GM10266 (cell line): ENCODE data around the gene PRSS8.
"Not testable (repeated sequence)": the region's sequence is repeated elsewhere in the genome, so short reads cannot be mapped to it uniquely, and the experiment has no call there.

Experiments used
- DNase-seq: peaks from one replicate; pipeline ENCODE4 v3.0.0; 2012; ENCODE audit errors: extremely low spot score
- CTCF ChIP-seq: IDR thresholded peaks from 2 replicates; pipeline ENCODE4 v1.5.1; 2012; ENCODE audit warnings: mild to moderate bottlenecking, low read depth; ENCODE audit not compliant: control insufficient read depth, insufficient read depth; ENCODE audit errors: missing control alignments

The PRSS8 gene

DNA sequence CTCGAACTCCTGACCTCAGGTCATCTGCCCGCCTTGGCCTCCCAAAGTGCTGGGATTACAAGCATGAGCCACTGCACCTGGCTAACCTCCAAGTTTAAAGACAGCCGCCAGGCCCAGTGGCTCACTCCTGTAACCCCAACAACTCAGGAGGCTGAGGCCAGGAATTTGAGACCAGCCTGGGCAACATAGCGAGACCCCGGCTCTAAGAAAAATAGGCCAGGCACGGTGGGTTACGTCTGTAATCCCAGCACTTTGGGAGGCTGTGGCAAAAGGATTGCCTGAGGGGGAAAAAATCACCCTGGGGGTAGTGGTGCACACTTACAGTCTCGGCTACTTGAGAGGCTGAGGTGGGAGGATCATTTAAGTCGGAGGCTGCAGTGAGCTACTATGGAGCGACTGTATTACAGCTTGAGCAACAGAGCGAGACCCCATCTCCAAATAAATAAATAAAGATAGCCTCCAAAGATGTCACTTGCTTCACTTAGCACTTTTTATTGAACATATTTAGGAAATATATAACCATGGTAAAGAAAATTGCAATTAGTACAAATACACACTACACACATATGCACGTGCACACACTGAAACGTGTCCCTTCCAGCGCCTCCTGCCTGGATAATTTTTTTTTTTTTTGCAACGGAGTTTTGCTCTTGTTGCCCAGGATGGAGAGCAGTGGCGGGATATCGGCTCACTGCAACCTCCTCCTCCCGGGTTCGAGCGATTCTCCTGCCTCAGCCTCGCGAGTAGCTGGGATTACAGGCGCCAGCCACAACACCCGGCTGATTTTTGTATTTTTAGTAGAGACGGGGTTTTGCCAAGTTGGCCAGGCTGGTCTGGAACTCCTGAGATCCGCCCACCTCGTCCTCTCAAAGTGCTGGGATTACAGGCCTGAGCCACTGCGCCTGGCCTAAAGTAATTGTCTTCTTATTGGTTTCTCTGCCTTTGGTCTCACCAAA lies 28.7 kb downstream of the PRSS8 start:
- no peak for TF ChIP-seq CTCF

DNA sequence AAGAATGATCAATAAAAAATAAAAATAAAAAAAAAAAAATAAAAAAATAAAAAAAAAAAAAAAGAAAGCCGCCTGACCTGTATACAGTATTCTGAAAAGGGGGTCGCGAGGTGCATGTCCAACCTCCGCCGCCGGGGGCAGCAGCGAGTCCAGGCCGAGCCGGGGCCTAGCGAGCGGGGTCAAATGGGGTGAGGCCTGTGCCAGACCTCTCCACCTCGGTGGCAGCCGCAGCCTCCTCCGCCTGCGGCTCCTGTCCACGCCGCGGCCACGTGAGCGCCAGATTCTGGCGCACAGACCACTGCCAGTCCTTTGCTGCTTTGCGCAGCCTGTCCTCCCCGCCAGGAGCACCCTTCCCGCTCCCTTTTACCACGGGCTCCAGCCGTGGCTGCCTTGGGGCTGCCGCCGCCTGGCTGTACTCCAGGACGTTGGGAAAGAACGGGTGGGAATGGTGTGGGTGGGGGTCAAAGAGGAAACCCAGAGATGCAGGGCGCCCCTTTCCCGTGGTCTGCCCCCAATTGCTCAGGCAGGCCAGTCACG lies 29.8 kb downstream of the PRSS8 start:
- peak; percentile 79 for TF ChIP-seq CTCF
- DNase-seq = peak; percentile 90

More for the DNA sequence above, 28.7 kb downstream of the PRSS8 start:
- no peak for DNase-seq

GRCh38 chr16:31100876-31101641 lies 34.5 kb downstream of the PRSS8 start:
- not testable (repeated sequence) for DNase-seq

DNA sequence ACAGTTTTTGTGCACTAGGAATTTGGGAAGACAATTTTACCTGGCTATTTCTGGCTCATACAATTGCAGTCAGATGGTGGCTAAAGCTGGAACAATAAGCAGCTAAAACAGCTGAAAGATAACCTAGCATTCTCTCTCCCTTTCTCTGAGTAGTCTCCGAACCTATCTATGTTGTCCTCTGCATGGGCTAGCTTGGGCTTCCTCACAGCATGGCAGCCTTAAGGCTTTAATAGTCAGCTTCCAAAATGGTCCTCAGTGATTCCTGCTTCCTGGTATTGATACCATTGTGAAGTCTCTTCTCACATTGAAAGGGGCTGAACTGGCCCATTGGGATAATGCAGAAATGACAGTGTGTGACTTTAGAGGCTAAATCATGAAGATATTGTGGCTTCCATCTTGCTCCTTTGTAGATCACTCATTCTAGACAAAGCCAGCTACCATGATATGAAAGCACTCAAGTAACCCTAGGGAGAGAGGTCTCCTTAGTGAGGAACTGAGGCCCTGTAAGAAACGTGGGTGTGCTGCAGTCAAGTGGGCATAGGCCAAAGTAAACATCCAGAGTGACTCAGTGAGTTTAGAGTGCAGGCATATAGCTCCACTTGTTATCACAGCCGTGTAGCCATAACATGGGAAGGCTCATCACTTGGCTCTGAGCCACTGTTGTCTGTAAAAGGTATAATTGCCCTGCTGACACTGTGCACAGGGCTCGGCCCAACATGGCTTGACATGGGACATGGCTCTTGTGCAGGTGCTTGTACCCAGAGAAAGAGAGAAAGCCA lies 35.5 kb downstream of the PRSS8 start:
- no peak for DNase-seq

GRCh38 chr16:31094424-31095120 lies 41.0 kb downstream of the PRSS8 start, which contains the start of gene VKORC1:
Gene VKORC1, minus strand, starts transcription at chr16:31094797. Its CDS starts 68 bp downstream, at chr16:31094729.
- no peak for TF ChIP-seq CTCF
- DNase-seq = peak; percentile 91

More for the DNA sequence above, 35.5 kb downstream of the PRSS8 start:
- no peak for TF ChIP-seq CTCF

- no peak for DNase-seq
- no peak for TF ChIP-seq CTCF
These were observed 41.5 kb downstream of the PRSS8 start for GRCh38 chr16:31094088-31094423.
